Adrenal gland (tissue), 5 donors: ENCODE results near the gene MST1R.

Experiments
- POLR2A ChIP-seq, 2 donors: fragments of 450-650 bp; IDR thresholded peaks; one replicate each; pipeline ENCODE4 v1.6.1; 2017; ENCODE audit warnings: antibody characterized with exemption in 2 of 2, mild to moderate bottlenecking in 2 of 2, moderate library complexity in 1 of 2
- TF ChIP-seq, protein P1 (sequence below), 6 experiments: fragments of 450-650 bp in 4 of 6; fragments of 200-600 bp in 2 of 6; sonication (generic) in 1 of 6; IDR thresholded peaks; 1 replicate in 5 of 6; 2 replicates in 1 of 6; pipeline versions ENCODE4 v1.5.1 to v1.8.0; 2016 to 2021; ENCODE audit warnings: antibody characterized with exemption in 6 of 6, mild to moderate bottlenecking in 2 of 6, moderate library complexity in 1 of 6
- donor health status: DM: no; HTN: no; CAD: no.

DNA sequence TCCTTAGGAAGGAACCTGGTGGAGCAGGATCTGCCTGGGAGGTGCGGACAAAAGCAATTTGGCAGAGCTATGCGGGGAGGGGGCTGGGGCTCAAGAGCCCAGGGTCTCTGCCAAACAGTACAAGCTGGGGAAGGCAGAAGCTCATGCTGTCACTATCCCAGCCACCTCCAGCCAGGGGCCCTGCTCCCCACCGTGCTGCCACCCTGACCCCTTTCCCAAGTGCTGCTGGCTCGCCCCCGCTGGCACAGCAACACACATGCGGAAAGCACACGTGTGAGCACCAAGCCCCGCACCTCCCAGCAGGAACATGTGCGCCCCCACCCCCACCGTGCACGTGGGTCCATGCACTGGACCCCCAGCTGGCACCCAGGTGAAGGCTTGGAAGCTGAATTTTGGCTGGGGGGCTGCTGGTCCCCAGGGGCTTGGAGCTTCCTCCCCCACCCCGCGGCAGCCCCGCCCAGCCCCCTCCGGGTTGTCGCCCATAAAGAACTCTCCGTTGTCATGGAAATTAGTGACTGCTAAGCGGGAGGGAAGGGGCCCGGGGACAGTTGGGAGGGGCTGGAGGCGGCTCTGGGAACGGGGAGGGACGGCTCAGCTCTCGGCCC is 34.7 kb downstream of the MST1R start:
- TF ChIP-seq, protein P1, sequence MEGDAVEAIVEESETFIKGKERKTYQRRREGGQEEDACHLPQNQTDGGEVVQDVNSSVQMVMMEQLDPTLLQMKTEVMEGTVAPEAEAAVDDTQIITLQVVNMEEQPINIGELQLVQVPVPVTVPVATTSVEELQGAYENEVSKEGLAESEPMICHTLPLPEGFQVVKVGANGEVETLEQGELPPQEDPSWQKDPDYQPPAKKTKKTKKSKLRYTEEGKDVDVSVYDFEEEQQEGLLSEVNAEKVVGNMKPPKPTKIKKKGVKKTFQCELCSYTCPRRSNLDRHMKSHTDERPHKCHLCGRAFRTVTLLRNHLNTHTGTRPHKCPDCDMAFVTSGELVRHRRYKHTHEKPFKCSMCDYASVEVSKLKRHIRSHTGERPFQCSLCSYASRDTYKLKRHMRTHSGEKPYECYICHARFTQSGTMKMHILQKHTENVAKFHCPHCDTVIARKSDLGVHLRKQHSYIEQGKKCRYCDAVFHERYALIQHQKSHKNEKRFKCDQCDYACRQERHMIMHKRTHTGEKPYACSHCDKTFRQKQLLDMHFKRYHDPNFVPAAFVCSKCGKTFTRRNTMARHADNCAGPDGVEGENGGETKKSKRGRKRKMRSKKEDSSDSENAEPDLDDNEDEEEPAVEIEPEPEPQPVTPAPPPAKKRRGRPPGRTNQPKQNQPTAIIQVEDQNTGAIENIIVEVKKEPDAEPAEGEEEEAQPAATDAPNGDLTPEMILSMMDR (IDR thresholded peaks at IDR 0.05): no peak
- TF ChIP-seq POLR2A (IDR thresholded peaks at IDR 0.05): no peak
